Astrocyte of the spinal cord (primary cell): ENCODE measurements around the gene UBA1.
A peak's percentile ranks its signal among the peaks of the same experiment; 100 is the strongest.

ENCODE experiments used
- DNase-seq: peaks from one replicate; pipeline ENCODE4 v3.0.0; 2011; ENCODE audit warnings: low read depth, low spot score
- H3K4me3 ChIP-seq: 2 replicates; pipeline ENCODE4 v1.5.1; 2011; ENCODE audit warnings: low read depth, mild to moderate bottlenecking, low read length, moderate library complexity
- CTCF ChIP-seq: IDR thresholded peaks from 2 replicates; pipeline ENCODE4 v1.5.1; 2012; ENCODE audit warnings: low read depth, mild to moderate bottlenecking, low read length, inconsistent platforms
- in situ Hi-C: cut with HindIII; loops from 2 replicates; pipeline ENCODE4 v1.10.0; 2017; ENCODE audit warnings: low sequenced_read_pairs

The UBA1 gene

GRCh38 chrX:47169726-47170515 is 23.7 kb upstream of the UBA1 start:
- DNase-seq, result peak; percentile 29
- in situ Hi-C loops, result no loop called here
- no peak overlapping the region for H3K4me3 ChIP-seq
- no peak for TF ChIP-seq CTCF

DNA sequence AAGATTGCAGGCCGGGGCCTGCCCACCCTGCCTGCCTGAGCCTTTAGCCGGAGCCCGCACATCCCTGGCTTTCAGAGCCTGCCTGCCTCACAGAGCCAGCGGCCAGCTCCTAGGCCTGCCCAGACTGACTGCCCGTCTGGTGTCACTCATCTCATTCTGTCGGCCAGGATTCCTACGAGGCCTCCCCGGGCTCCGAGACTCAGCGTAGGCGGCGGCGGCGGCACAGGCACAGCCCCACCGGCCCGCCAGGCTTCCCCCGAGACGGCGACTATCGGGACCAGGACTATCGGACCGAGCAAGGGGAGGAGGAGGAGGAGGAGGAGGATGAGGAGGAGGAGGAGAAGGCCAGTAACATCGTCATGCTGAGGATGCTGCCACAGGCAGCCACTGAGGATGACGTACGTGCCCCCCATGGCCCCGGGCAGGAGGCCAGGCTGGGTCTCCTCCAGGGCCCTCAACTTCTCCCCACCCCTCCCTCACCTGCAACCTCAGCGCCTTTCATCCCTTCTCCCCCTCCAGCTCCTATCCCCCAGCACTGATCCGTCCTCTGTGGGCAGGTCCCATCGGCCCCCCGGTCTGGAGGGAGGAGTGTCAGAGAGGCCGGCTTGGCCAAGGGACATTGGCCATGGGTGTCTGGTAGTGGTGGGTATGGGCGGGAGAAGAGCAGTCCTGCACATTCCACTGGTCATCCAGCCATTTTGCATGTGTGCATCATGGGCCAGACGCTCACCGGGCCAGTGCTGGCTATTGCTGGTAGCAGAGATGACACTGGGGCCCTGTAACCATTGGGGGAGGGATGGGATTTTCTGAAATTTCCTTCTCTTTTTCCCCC is 22.6 kb upstream of the UBA1 start:
- DNase-seq, result no peak
- H3K4me3 ChIP-seq, result no peak overlapping the region
- in situ Hi-C loops, result no loop called here
- TF ChIP-seq CTCF, result no peak

GRCh38 chrX:47171996-47172395 is 21.6 kb upstream of the UBA1 start:
- no peak for TF ChIP-seq CTCF
- DNase-seq, result no peak
- in situ Hi-C loops, result no loop called here
- H3K4me3 ChIP-seq, result no peak overlapping the region

DNA sequence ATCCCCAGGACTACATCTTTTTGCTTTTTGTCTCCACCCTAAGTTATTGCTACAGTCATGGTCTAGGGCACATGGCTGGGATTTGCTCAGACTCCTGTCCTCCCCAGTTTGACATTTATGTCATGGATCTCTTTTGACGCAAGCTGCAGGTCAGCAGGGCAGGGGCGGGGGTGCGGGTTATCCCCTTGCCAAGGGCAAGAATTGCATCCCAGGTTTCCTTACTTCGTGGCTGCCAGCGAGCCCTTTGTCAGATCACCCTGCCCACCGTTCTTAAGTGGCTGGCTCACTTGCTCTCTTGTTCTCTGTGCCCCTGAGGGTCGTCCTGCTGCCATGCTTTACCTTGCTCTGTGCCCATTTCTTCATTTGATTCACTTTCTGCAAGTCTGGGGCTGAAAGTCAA is 21.1 kb upstream of the UBA1 start:
- H3K4me3 ChIP-seq, result no peak overlapping the region
- no peak for TF ChIP-seq CTCF
- in situ Hi-C loops, result no loop called here
- DNase-seq, result no peak

DNA sequence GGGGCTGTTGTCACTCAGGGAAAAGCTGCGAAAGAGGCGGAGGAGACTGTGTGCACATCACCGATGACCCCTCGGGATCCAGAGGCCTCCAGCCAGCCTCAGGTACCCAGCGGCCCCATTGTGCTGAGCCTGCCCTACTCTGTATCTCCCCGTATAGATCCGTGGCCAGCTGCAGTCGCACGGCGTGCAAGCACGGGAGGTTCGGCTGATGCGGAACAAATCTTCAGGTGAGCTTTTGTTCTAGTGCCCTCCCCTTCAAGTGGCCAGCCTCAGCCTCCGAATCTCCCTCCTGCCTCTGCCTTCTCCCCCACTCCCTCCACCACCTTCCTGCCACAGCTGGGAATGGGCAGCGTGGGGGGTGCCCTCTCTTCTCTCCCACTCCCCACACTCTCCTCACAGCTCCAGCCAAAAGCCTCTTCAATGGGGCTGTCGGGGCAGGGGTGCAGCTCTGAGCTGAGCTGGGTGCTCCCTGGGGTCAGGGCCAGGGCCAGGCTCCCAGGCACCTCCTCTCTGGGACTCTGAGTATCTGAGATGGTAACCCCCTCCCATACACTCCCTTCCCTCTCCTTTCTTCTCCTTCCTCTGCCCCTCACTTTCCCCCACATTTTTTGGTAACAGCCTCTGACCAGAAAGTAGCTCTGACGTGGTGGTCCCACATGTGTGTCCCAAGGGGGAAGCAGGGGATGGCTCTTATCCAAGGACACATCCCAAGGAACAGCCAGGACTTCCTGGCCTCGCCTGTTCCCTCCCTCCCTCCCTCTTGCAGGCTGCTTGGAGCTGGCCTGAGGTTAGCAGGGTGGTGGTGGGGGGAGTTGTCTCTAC is 20.4 kb upstream of the UBA1 start:
- DNase-seq, result no peak
- TF ChIP-seq CTCF, result no peak
- in situ Hi-C loops, result no loop called here
- no peak overlapping the region for H3K4me3 ChIP-seq

DNA sequence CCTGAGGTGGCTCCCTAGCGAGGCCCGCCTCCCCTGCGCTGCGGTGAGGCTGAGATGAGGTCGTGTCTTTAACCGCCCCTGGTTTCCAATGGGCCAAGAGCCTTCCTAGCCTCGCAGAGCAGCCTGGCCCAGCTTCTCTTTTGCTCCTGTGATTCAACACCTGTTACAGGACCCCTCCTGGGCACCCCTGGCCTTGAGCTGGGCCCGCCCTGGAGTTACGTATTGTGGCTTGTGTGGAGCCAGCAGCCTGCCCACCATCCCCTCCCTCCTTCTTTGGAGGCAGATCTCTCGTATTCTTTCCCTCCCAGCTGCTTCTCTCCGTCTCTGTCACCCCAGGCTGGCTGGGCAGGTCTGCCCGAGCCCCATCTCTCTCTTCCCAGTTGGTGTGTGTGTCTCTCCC is 19.3 kb upstream of the UBA1 start:
- TF ChIP-seq CTCF, result no peak
- no peak for DNase-seq
- in situ Hi-C loops, result no loop called here

More for the DNA sequence above, 19.3 kb upstream of the UBA1 start:
- no peak overlapping the region for H3K4me3 ChIP-seq
